ENCODE results near the gene LDOC1. TPM values are rescaled to one million over a fixed set of nuclear protein-coding genes. Genes with fewer than 3 reads are reported as not detected.

The LDOC1 gene
- total RNA-seq, 1 experiment from 2014 or later = not detected

GRCh38 chrX:141183000-141183399 lies 6.1 kb upstream of the LDOC1 start:
- DNase-seq (ENCODE audit: low read depth, low spot score) (no peak), ATAC-seq (no peak)
- H3K27ac ChIP-seq (ENCODE audit: low read depth, low read length) = no peak overlapping the region
- H4K20me1 ChIP-seq (ENCODE audit: insufficient read depth) = no peaks in the 10 kb centered on the region
- H3K9ac ChIP-seq (ENCODE audit: low read length) = no peak overlapping the region
- H3K79me2 ChIP-seq (ENCODE audit: insufficient read depth, low read length) = no peaks in the 10 kb centered on the region
- no peak overlapping the region for H3K4me3 ChIP-seq (replicated peaks in 1 of 2; ENCODE audit: low read depth in 1 of 2, low read length in 2 of 2)
- H3K4me1 ChIP-seq (ENCODE audit: control insufficient read depth in 1 of 2, insufficient read depth in 2 of 2, low read length in 2 of 2) = no peaks in the 10 kb centered on the region
- intact Hi-C loops (cut with micrococcal nuclease) = no loop called here
- ChIA-PET POLR2A (no interaction called here), CTCF (no interaction called here), RAD21 (ENCODE audit: low non-redundant PET in 1 of 2, low total read pairs in 2 of 2, uncharacterized antibody in 2 of 2, unreplicated experiment in 2 of 2) (no interaction called here)
- no peaks in the 10 kb centered on the region for H3K36me3 ChIP-seq (ENCODE audit: control insufficient read depth in 1 of 2, insufficient read depth in 2 of 2, low read length in 2 of 2)
- no peak overlapping the region for H2AFZ ChIP-seq (ENCODE audit: low read depth, low read length, poor library complexity, severe bottlenecking)
- no peaks in the 10 kb centered on the region for H3K27me3 ChIP-seq (ENCODE audit: insufficient read depth, low read length)
- H3K4me2 ChIP-seq (ENCODE audit: low read length) = no peak overlapping the region
- TF ChIP-seq ATF3 (IDR thresholded peaks at IDR 0.05) = no peak
- no peak for TF ChIP-seq ZNF274 (IDR thresholded peaks at IDR 0.05; ENCODE audit: low read depth, low read length)
- no TSS peak for BruUV-seq (replicated peaks)
- no peaks in the 10 kb centered on the region for H3K9me3 ChIP-seq (ENCODE audit: control insufficient read depth in 1 of 2, insufficient read depth in 1 of 2, low read depth in 1 of 2, low read length in 2 of 2)
- no peaks in the 10 kb centered on the region for H3K9me2 ChIP-seq (ENCODE audit: insufficient read depth)

DNA sequence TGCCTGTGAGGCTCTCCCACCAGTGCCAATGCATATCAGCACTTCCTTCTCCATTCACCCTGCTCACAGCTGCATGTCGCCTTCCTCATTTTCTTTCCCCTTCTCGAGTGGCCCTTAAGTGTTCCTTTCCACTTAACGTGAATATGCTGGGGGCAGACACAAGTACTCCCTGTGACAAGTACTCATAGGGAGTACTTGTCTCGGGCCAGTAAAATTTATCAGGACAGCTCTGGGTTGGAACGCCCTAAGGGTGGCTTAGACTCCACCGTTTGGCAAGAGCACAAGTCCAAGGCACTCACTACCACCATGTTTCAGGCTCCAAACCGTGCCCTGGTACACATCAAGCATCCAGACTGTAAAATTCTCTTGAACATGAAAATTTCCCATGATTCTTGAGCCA lies 3.9 kb upstream of the LDOC1 start:
- H3K4me1 ChIP-seq (ENCODE audit: control insufficient read depth in 1 of 2, insufficient read depth in 2 of 2, low read length in 2 of 2) = no peaks in the 10 kb centered on the region
- H3K36me3 ChIP-seq (ENCODE audit: control insufficient read depth in 1 of 2, insufficient read depth in 2 of 2, low read length in 2 of 2) = no peaks in the 10 kb centered on the region
- no peak overlapping the region for H3K4me3 ChIP-seq (replicated peaks in 1 of 2; ENCODE audit: low read depth in 1 of 2, low read length in 2 of 2)
- POLR2A ChIA-PET = no interaction called here
- H2AFZ ChIP-seq (ENCODE audit: low read depth, low read length, poor library complexity, severe bottlenecking) = no peak overlapping the region
- DNase-seq (ENCODE audit: low read depth, low spot score) = no peak
- no peaks in the 10 kb centered on the region for H3K79me2 ChIP-seq (ENCODE audit: insufficient read depth, low read length)
- RAD21 ChIA-PET (ENCODE audit: low non-redundant PET in 1 of 2, low total read pairs in 2 of 2, uncharacterized antibody in 2 of 2, unreplicated experiment in 2 of 2) = no interaction called here
- no TSS peak for BruUV-seq (replicated peaks)
- H3K27me3 ChIP-seq (ENCODE audit: insufficient read depth, low read length) = no peaks in the 10 kb centered on the region
- no peaks in the 10 kb centered on the region for H4K20me1 ChIP-seq (ENCODE audit: insufficient read depth)
- no peak overlapping the region for H3K4me2 ChIP-seq (ENCODE audit: low read length)
- ATAC-seq = no peak
- intact Hi-C loops (cut with micrococcal nuclease) = no loop called here
- H3K9ac ChIP-seq (ENCODE audit: low read length) = no peak overlapping the region
- H3K9me2 ChIP-seq (ENCODE audit: insufficient read depth) = no peaks in the 10 kb centered on the region
- CTCF ChIA-PET = no interaction called here
- H3K27ac ChIP-seq (ENCODE audit: low read depth, low read length) = no peak overlapping the region
- no peaks in the 10 kb centered on the region for H3K9me3 ChIP-seq (ENCODE audit: control insufficient read depth in 1 of 2, insufficient read depth in 1 of 2, low read depth in 1 of 2, low read length in 2 of 2)
- TF ChIP-seq POLR2A (IDR thresholded peaks at IDR 0.05; ENCODE audit: borderline replicate concordance, extremely low read depth, insufficient read depth, insufficient read length) (no peak), CBX3 (IDR thresholded peaks at IDR 0.05; ENCODE audit: low read depth) (no peak), EZH2 (IDR thresholded peaks at IDR 0.05) (no peak), CTCF (IDR thresholded peaks at IDR 0.05 in 2 of 3, conservative IDR thresholded peaks at IDR 0.05 in 1 of 3; ENCODE audit: borderline replicate concordance in 1 of 3, insufficient read depth in 1 of 3, low read depth in 2 of 3, low read length in 2 of 3) (no peak), SP1 (IDR thresholded peaks at IDR 0.05; ENCODE audit: low read depth) (no peak), ATF3 (IDR thresholded peaks at IDR 0.05) (no peak), YY1 (IDR thresholded peaks at IDR 0.05; ENCODE audit: extremely low read depth, insufficient replicate concordance, low read depth, low read length) (no peak), REST (IDR thresholded peaks at IDR 0.05; ENCODE audit: low read depth) (no peak), ELF1 (IDR thresholded peaks at IDR 0.05; ENCODE audit: borderline replicate concordance, low read depth) (no peak), ZNF274 (IDR thresholded peaks at IDR 0.05; ENCODE audit: low read depth, low read length) (no peak), MAX (IDR thresholded peaks at IDR 0.05) (no peak), JUND (IDR thresholded peaks at IDR 0.05) (no peak), TCF7L2 (IDR thresholded peaks at IDR 0.05; ENCODE audit: borderline replicate concordance, extremely low read depth, insufficient read depth, insufficient read length) (no peak), EGR1 (IDR thresholded peaks at IDR 0.05; ENCODE audit: low read depth) (no peak), EZH2phosphoT487 (IDR thresholded peaks at IDR 0.05; ENCODE audit: borderline replicate concordance) (no peak)
